Activated naive CD8-positive, alpha-beta T cell treated with anti-CD3 and anti-CD28 coated beads, Interleukin-2, amount 10 ng/mL, durations not matched to agents 7 days and 5 days (primary cell): ENCODE results near the gene AKT2. TPM values are rescaled to one million over a fixed set of nuclear protein-coding genes. Genes with fewer than 3 reads are reported as not detected.
"Not testable (repeated sequence)": the region's sequence is repeated elsewhere in the genome, so short reads cannot be mapped to it uniquely, and the experiment has no call there.

Experiments used
- ATAC-seq: fragments of 150-1000 bp; cut with Tn5 transposase; one replicate; pipeline ENCODE4 v1.10.0; 2021; ENCODE audit warnings: low read depth, moderate library complexity
- POLR2A ChIA-PET: fragments of 350-600 bp; sonication (Branson Sonifier 250); formaldehyde crosslinking; loops from one replicate; lab custom pipeline; 2021; ENCODE audit warnings: antibody characterized with exemption; lab: Charles Lee
- DNase-seq: peaks from one replicate; pipeline ENCODE4 v3.0.0; 2021
- H3K27ac Mint-ChIP-seq: one replicate; pipeline ENCODE4 v1.8.0; 2022; ENCODE audit warnings: mild to moderate bottlenecking, mixed read lengths
- H3K27me3 Mint-ChIP-seq: one replicate; pipeline ENCODE4 v1.8.0; 2022; ENCODE audit warnings: mild to moderate bottlenecking, moderate library complexity, mixed read lengths
- H3K36me3 Mint-ChIP-seq: one replicate; pipeline ENCODE4 v1.8.0; 2021; ENCODE audit warnings: mild to moderate bottlenecking, mixed read lengths
- H3K4me1 Mint-ChIP-seq: one replicate; pipeline ENCODE4 v1.8.0; 2021; ENCODE audit warnings: mixed read lengths
- H3K4me3 Mint-ChIP-seq: one replicate; pipeline ENCODE4 v1.8.0; 2022; ENCODE audit warnings: mild to moderate bottlenecking, moderate library complexity, mixed read lengths
- H3K9me3 Mint-ChIP-seq: one replicate; pipeline ENCODE4 v1.8.0; 2021; ENCODE audit warnings: mixed read lengths
- total RNA-seq, 2 experiments: library from RNA; stranded (reverse); gene quantifications; one replicate each; pipeline ENCODE4 v1.2.3, GENCODE V29; 2021

Gene AKT2
- 100 to 1,000 TPM; 164 to 170 TPM for total RNA-seq

DNA sequence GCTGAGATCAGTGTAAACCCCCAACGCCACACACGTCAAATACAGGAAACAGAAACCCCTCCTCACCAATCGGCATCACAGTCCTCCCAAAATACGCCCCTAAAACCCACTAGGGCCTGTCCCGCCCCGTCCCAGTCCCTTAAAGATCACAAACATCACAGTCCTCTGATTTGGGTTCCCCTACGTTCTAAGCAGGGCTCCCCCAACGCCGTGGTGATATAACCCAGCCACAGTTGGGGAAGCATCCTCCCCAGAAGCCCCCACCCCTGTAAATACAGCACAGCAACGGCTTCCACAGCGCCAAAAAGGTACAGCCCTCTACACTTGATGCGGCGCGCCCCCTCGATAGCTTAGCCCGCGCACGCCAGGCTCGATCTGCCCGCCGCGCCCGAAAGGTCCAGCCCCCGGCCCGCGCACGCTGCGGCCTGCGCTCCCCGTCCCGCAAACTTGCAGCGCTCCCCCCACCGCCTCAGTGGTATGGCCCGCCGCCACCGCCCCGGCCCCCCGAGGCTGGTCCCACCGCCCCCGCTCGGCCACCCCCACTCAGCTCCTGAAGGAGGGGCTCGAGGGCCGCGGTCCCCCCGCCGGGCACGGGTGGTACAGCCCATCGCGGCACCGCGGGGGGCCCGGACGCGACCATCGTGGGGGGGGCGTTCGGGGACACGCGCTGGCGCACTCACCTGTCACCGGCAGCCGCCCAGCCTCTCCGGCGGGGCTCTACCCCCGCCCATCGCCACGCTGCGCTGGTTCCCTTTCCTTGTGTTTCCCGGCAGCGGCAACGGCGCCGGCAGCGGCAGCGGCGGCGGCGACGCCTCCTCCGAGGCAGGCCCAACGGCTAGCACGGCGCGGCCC is at the start of gene AKT2:
TSS of gene AKT2 (minus strand) at position 845 of the 852 bp plus-strand sequence. CDS start 20,078 bp downstream, outside the sequence.
- peak within 1 kb of the TSS; percentile 99 for H3K27ac Mint-ChIP-seq
- peak; percentile 45 for ATAC-seq
- H3K9me3 Mint-ChIP-seq, result no peaks in the 10 kb centered on the region
- POLR2A ChIA-PET, result interaction anchor here (0.8 to 2.1 kb wide), 6 partner anchors 10 to 849 kb away, joined by 3 to 12 read pairs (median 4); partner anchors contain the start of genes C19orf47, PLD3, RPS16 and SERTAD1
- no peaks in the 10 kb centered on the region for H3K36me3 Mint-ChIP-seq
- H3K4me3 Mint-ChIP-seq, result peak within 1 kb of the TSS; percentile 96
- peak; percentile 88 for DNase-seq
- H3K4me1 Mint-ChIP-seq, result peaks cover 32% of the 10 kb centered on the region
- H3K27me3 Mint-ChIP-seq, result no peaks in the 10 kb centered on the region

- H3K36me3 Mint-ChIP-seq, H3K9me3 Mint-ChIP-seq, POLR2A ChIA-PET: not testable (repeated sequence)
Measured at GRCh38 chr19:40333083-40333482, 47.9 kb upstream of the AKT2 start.

DNA sequence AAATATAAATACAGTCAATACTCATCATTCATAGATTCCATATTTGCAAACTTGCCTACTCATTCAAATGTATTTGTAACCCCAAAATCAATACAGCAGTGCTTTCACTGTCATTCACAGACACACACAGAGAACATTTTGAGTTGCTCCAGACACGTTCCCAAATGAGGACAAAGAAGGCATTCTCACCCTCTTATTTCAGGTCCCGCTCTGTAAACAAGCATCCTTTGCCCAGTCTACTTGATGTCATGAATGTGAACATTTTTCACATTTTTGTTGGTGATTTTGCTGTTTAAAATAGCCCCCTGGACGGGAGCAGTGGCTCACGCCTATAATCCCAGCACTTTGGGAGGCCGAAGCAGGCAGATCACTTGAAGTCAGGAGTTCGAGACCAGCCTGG is 47.5 kb upstream of the AKT2 start:
- Mint-ChIP-seq H3K4me1 (no peaks in the 10 kb centered on the region), H3K36me3 (peaks cover 9% of the 10 kb centered on the region), H3K4me3 (no peak overlapping the region), H3K27me3 (no peaks in the 10 kb centered on the region), H3K27ac (no peak overlapping the region), H3K9me3 (no peaks in the 10 kb centered on the region)
- no peak for DNase-seq
- ATAC-seq, result no peak
- POLR2A ChIA-PET, result no interaction called here

More at GRCh38 chr19:40333083-40333482, 47.9 kb upstream of the AKT2 start:
- H3K4me1 Mint-ChIP-seq, H3K27ac Mint-ChIP-seq, DNase-seq, H3K4me3 Mint-ChIP-seq, ATAC-seq, H3K27me3 Mint-ChIP-seq: not testable (repeated sequence)

GRCh38 chr19:40331052-40331451 is 45.9 kb upstream of the AKT2 start:
- Mint-ChIP-seq H3K27ac (no peak overlapping the region), H3K4me3 (no peak overlapping the region), H3K4me1 (no peaks in the 10 kb centered on the region), H3K27me3 (no peaks in the 10 kb centered on the region), H3K9me3 (no peaks in the 10 kb centered on the region), H3K36me3 (peaks cover 10% of the 10 kb centered on the region)
- POLR2A ChIA-PET, result interaction anchor here (0.5 kb wide), 1 partner anchor 955 kb away, joined by 3 read pairs; no protein-coding TSS in a partner anchor
- ATAC-seq (no peak), DNase-seq (no peak)

DNA sequence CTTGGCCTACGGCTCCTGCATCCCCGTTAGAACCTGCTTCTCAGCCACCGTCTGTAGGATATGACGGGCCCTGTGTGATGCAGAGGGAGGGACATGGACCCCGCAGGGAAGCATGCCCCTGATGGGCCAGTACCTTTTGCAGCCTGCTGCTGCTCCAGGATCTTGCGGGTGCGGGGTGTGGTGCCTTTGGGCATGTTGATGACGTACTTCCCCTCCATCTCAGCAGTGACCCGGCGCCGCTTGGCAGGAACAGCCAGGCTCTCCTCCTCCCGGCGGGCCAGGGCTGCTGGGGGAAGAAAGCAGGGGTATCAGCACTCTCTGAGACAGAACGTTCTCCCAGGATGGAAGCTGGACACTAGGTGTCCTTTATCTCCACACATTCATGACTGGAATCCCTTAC is 41.1 kb upstream of the AKT2 start:
- ATAC-seq (no peak), DNase-seq (no peak)
- no peaks in the 10 kb centered on the region for H3K9me3 Mint-ChIP-seq
- POLR2A ChIA-PET, result no interaction called here
- no peaks in the 10 kb centered on the region for H3K27me3 Mint-ChIP-seq
- peaks cover 15% of the 10 kb centered on the region for H3K36me3 Mint-ChIP-seq
- H3K4me3 Mint-ChIP-seq, result no peak overlapping the region
- H3K27ac Mint-ChIP-seq, result no peak overlapping the region
- H3K4me1 Mint-ChIP-seq, result no peaks in the 10 kb centered on the region

DNA sequence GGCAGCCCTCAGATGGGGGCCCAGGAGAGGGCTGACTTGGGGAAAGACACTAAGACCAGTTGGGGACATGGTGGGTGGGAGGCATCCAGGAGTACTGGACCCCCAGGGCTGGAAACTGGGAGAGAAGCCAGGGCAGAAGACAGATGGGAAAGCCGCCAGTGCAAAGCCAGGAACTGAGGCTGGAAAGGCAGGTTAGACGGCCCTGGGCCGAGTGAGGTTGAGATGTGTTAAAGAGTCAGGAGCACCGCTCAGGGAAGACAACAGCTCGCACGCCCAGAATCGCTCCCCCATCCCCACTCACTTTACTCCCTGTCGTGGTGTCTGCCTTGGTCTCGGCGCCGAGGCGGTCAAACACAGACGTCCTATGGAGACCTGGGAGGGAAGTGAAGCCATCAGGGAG is 38.6 kb upstream of the AKT2 start:
- no peak overlapping the region for H3K27ac Mint-ChIP-seq
- no peaks in the 10 kb centered on the region for H3K9me3 Mint-ChIP-seq
- H3K4me3 Mint-ChIP-seq, result no peak overlapping the region
- peaks cover 3% of the 10 kb centered on the region for H3K4me1 Mint-ChIP-seq
- H3K27me3 Mint-ChIP-seq, result no peaks in the 10 kb centered on the region
- peaks cover 20% of the 10 kb centered on the region for H3K36me3 Mint-ChIP-seq
- POLR2A ChIA-PET, result no interaction called here
- DNase-seq, result no peak
- no peak for ATAC-seq

DNA sequence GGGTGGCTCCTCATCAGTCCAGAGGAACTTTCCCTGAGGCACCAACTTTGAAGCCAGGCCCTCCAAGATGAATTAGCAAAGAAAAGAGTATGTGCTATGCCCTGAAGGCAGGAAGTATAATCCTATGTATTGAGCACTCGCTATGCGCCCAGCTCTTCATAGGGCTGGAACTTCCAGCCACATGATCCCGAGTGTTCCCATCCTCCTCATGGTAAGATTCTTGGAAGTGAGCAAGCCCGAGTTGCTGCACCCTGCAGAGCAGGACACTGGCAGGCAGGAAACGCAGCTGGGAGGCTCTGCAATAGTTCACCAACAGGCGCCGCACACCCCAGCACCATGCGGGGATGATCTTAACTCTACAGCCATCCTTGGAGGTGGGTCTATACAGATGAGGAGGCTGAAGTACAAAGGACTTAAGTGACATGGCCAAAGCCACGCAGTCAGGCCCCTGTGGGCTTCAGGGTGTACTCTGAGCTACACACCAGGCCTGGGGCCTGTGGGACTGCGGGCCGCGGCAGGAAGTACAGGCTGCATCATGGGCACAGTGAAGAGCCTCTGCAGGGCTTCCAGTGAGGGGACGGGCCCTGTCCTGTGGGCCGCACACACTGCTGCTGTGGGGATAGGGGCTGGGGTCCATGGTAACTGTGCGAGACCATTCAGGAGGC is 37.9 kb upstream of the AKT2 start:
- POLR2A ChIA-PET, result no interaction called here
- Mint-ChIP-seq H3K4me1 (peaks cover 3% of the 10 kb centered on the region), H3K4me3 (no peak overlapping the region), H3K9me3 (no peaks in the 10 kb centered on the region), H3K27me3 (no peaks in the 10 kb centered on the region), H3K27ac (no peak overlapping the region), H3K36me3 (peaks cover 21% of the 10 kb centered on the region)
- no peak for DNase-seq
- ATAC-seq, result no peak

GRCh38 chr19:40322271-40322610 is 37.1 kb upstream of the AKT2 start:
- H3K4me1 Mint-ChIP-seq, result peaks cover 3% of the 10 kb centered on the region
- H3K36me3 Mint-ChIP-seq, result peaks cover 20% of the 10 kb centered on the region
- H3K9me3 Mint-ChIP-seq, result no peaks in the 10 kb centered on the region
- POLR2A ChIA-PET, result interaction anchor here (0.6 kb wide), 1 partner anchor 66 kb away, joined by 4 read pairs; no protein-coding TSS in a partner anchor
- no peak overlapping the region for H3K4me3 Mint-ChIP-seq
- no peak for ATAC-seq
- no peak overlapping the region for H3K27ac Mint-ChIP-seq
- H3K27me3 Mint-ChIP-seq, result no peaks in the 10 kb centered on the region
- no peak for DNase-seq

DNA sequence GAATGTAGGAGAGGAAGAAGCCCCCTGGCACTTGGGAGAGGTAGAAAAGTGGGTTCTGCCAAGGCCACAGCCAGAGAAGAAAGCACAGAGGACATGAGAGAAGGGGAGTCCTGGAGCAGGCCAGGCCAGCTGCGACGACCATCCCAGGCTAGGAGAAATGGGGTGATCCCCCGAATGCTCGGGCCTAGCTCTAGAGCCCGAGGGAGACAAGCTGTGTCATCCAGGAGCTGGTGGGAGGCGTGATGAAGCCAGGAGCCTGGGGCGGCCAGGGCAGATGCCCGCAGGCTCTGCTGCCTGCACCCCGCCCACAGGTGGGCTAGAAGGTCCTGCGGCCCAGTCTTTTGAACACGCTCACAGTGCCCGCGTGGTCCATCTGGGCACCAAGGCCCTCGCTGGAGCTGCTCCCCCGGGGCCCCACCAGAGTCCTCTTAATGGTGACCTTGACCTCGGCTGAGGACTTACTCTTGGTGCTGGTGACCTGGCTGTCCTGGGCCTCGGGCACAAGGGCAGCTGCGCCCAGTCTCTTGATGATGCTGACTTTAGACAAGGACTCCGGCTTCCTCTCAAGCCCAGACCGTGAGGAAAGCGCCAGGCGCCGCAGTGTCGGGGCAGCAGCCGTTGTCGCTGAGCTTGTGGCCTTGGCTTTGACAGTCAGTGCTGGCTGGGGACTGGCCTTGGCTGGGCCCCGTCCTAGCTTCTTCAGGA is 36.6 kb upstream of the AKT2 start:
- Mint-ChIP-seq H3K9me3 (no peaks in the 10 kb centered on the region), H3K27me3 (no peaks in the 10 kb centered on the region), H3K27ac (no peak overlapping the region), H3K36me3 (peaks cover 21% of the 10 kb centered on the region), H3K4me3 (no peak overlapping the region), H3K4me1 (peaks cover 3% of the 10 kb centered on the region)
- DNase-seq, result no peak
- no peak for ATAC-seq
- POLR2A ChIA-PET, result interaction anchor here (0.6 kb wide), 1 partner anchor 66 kb away, joined by 4 read pairs; no protein-coding TSS in a partner anchor

DNA sequence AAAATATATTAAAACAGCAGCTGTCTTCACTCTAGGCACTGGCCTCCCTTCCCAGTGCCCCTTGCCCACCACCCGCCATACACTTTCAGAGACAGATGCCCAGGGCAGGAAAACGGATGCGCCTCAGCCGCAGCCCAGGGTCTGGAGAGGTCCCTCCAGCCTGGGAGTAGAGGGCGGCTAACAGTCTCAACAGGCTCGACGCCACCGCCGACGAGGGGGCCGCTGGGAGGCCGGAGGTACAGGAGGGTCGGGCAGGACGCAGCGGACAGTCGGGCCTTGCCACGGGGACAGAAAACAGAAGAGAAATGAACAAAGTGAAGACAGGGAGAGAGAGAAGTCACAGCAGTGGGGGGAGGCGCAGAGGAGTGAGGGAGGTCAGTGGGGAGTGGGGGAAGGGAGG is 35.9 kb upstream of the AKT2 start:
- no peak for ATAC-seq
- H3K36me3 Mint-ChIP-seq, result peaks cover 21% of the 10 kb centered on the region
- peaks cover 3% of the 10 kb centered on the region for H3K4me1 Mint-ChIP-seq

DNA sequence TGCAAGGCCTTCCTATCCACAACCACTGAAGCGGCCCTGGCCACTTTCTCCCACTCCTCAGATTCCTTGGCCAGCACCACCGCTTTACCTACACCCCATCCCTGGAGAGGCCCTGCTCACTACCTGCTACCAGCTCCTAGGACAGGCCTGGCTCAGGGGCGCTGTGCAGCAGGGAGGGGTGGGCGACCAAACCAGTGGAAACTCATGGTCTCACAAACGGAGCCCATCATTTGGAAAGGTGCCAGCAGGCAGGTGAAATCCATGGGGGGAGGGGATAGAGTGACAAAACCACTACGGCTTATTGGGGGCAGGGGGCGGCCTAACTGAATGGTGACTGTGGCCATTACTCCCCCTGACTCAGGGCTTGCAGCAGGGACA is 35.4 kb upstream of the AKT2 start:
- Mint-ChIP-seq H3K4me1 (peaks cover 3% of the 10 kb centered on the region), H3K27me3 (no peaks in the 10 kb centered on the region), H3K4me3 (no peak overlapping the region), H3K36me3 (peaks cover 18% of the 10 kb centered on the region), H3K9me3 (no peaks in the 10 kb centered on the region), H3K27ac (peak overlapping the region; percentile 56)
- ATAC-seq (no peak), DNase-seq (no peak)
- POLR2A ChIA-PET, result interaction anchor here (0.6 kb wide), 1 partner anchor 25 kb away, joined by 3 read pairs; no protein-coding TSS in a partner anchor

More for the DNA sequence above, 35.9 kb upstream of the AKT2 start:
- Mint-ChIP-seq H3K4me3 (no peak overlapping the region), H3K27ac (no peak overlapping the region), H3K9me3 (no peaks in the 10 kb centered on the region), H3K27me3 (no peaks in the 10 kb centered on the region)
- no peak for DNase-seq
- POLR2A ChIA-PET, result no interaction called here

- DNase-seq (no peak), ATAC-seq (no peak)
- Mint-ChIP-seq H3K36me3 (peaks cover 11% of the 10 kb centered on the region), H3K27me3 (no peaks in the 10 kb centered on the region), H3K9me3 (no peaks in the 10 kb centered on the region), H3K4me3 (no peak overlapping the region), H3K4me1 (peaks cover 8% of the 10 kb centered on the region), H3K27ac (no peak overlapping the region)
- POLR2A ChIA-PET, result interaction anchor here (0.6 kb wide), 2 partner anchors 31 to 146 kb away, joined by 3 to 4 read pairs; partner anchors contain the start of genes C19orf47 and PLD3
Measured at GRCh38 chr19:40317338-40317737, 32.2 kb upstream of the AKT2 start.
